Panc1 (cell line): ENCODE measurements around the gene CEP250. TPM values are rescaled to one million over a fixed set of nuclear protein-coding genes. Genes with fewer than 3 reads are reported as not detected.

Source experiments
- ATAC-seq: fragments of 200-7000 bp; cut with Tn5 transposase; 2 replicates; pipeline ENCODE4 v1.9.1; 2020; ENCODE audit warnings: mild to moderate bottlenecking, moderate library complexity
- BruUV-seq: library from RNA; stranded (reverse); fragments of 400-500 nt; replicated peaks from 2 replicates; lab custom pipeline; 2021; lab: Mats Ljungman, UMichigan
- CTCF ChIA-PET: fragments of 300-600 bp; sonication (Branson Sonifier 250); formaldehyde crosslinking; loops from one replicate; lab custom pipeline; 2022; ENCODE audit warnings: antibody characterized with exemption; lab: Charles Lee
- POLR2A ChIA-PET: fragments of 300-600 bp; sonication (Branson Sonifier 250); formaldehyde crosslinking; loops from one replicate; lab custom pipeline; 2022; ENCODE audit warnings: antibody characterized with exemption; lab: Charles Lee
- DNase-seq: peaks from one replicate; pipeline ENCODE4 v3.0.0-alpha.2; 2010; ENCODE audit warnings: low read depth, low spot score
- H3K27ac ChIP-seq: 2 replicates; pipeline ENCODE4 v1.5.1; 2011; ENCODE audit warnings: mild to moderate bottlenecking, low read length, inconsistent platforms
- H3K27me3 ChIP-seq: fragments of 200-500 bp; sonication (Bioruptor generic); 2 replicates; pipeline ENCODE4 v1.6.0; 2014; ENCODE audit warnings: low read length, inconsistent platforms; ENCODE audit not compliant: control insufficient read depth, insufficient read depth
- H3K36me3 ChIP-seq: fragments of 200-500 bp; sonication (Bioruptor generic); 2 replicates; pipeline ENCODE4 v1.5.1; 2014; ENCODE audit warnings: inconsistent platforms, mild to moderate bottlenecking, low read length, moderate library complexity; ENCODE audit not compliant: control insufficient read depth, insufficient read depth
- H3K4me1 ChIP-seq: 2 replicates; pipeline ENCODE4 v1.5.1; 2011; ENCODE audit warnings: inconsistent platforms, mild to moderate bottlenecking, low read length, moderate library complexity; ENCODE audit not compliant: control insufficient read depth, insufficient read depth
- H3K4me3 ChIP-seq, 2 experiments: 2 replicates each; pipeline ENCODE4 v1.5.1; 2011 to 2012; ENCODE audit warnings: low read depth in 2 of 2, low read length in 2 of 2, mild to moderate bottlenecking in 2 of 2, inconsistent platforms in 1 of 2, moderate library complexity in 1 of 2
- H3K9me3 ChIP-seq: fragments of 200-500 bp; sonication (Bioruptor generic); 2 replicates; pipeline ENCODE4 v1.5.1; 2014; ENCODE audit warnings: low read depth, mild to moderate bottlenecking, inconsistent platforms, low read length, moderate library complexity; ENCODE audit not compliant: control insufficient read depth, insufficient read depth
- POLR2AphosphoS5 ChIP-seq: IDR thresholded peaks from 2 replicates; pipeline ENCODE4 v1.6.1; 2012; ENCODE audit warnings: mild to moderate bottlenecking, low read depth, low read length, moderate library complexity
- SIN3A ChIP-seq: IDR thresholded peaks from 2 replicates; pipeline ENCODE4 v1.6.1; 2012; ENCODE audit warnings: low read depth, mild to moderate bottlenecking, low read length, moderate library complexity, borderline replicate concordance; ENCODE audit not compliant: insufficient read depth
- TCF7L2 ChIP-seq: IDR thresholded peaks from 2 replicates; pipeline ENCODE4 v1.6.1; 2011; ENCODE audit warnings: mild to moderate bottlenecking, low read depth, low read length, inconsistent platforms
- in situ Hi-C: cut with HindIII; loops from 2 replicates; pipeline ENCODE4 v1.10.0; 2016; ENCODE audit warnings: low sequenced_read_pairs, low pct_unique_long_range_greater_than_20kb
- intact Hi-C: fragments of 100-400 bp; cut with micrococcal nuclease; formaldehyde crosslinking; loops from one replicate; pipeline ENCODE4 v1.10.0; 2022; ENCODE audit not compliant: unreplicated experiment
- total RNA-seq: library from RNA; stranded (reverse); gene quantifications from one replicate; pipeline ENCODE4 v1.2.1, GENCODE V29; 2021; ENCODE audit not compliant: unreplicated experiment
- TF ChIP-seq, protein P1 (sequence below), 2 experiments: IDR thresholded peaks; 2 replicates each; pipeline ENCODE4 v1.6.1; 2011 to 2012; ENCODE audit warnings: low read depth in 2 of 2, control low read depth in 1 of 2, low read length in 1 of 2, mild to moderate bottlenecking in 1 of 2, moderate library complexity in 1 of 2; ENCODE audit not compliant: insufficient read depth in 1 of 2
- TF ChIP-seq, protein P2 (sequence below): fragments of 450-650 bp; IDR thresholded peaks from 2 replicates; pipeline ENCODE4 v1.5.1; 2017; ENCODE audit warnings: mild to moderate bottlenecking

CEP250 gene
- total RNA-seq, 1 experiment from 2014 or later = 82.5 TPM

DNA sequence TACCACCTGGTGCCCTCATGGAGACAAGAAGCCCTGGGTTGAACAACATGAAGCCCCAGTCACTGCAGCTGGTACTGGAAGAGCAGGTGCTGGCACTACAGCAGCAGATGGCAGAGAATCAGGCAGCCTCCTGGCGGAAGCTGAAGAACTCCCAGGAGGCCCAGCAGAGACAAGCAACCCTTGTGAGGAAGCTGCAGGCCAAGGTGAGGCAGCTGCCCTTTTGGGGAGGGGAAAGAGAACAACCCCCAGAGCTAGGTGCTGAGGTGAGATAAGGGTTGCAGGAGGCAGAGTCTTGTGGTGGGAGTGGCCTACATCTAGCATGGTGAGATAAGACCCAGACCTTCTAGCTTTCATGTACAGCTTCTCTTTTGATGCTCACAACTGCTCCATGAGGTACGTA lies 7.0 kb downstream of the CEP250 start:
- H3K9me3 ChIP-seq = no peaks in the 10 kb centered on the region
- no peak for TF ChIP-seq SIN3A
- TF ChIP-seq, protein P1, sequence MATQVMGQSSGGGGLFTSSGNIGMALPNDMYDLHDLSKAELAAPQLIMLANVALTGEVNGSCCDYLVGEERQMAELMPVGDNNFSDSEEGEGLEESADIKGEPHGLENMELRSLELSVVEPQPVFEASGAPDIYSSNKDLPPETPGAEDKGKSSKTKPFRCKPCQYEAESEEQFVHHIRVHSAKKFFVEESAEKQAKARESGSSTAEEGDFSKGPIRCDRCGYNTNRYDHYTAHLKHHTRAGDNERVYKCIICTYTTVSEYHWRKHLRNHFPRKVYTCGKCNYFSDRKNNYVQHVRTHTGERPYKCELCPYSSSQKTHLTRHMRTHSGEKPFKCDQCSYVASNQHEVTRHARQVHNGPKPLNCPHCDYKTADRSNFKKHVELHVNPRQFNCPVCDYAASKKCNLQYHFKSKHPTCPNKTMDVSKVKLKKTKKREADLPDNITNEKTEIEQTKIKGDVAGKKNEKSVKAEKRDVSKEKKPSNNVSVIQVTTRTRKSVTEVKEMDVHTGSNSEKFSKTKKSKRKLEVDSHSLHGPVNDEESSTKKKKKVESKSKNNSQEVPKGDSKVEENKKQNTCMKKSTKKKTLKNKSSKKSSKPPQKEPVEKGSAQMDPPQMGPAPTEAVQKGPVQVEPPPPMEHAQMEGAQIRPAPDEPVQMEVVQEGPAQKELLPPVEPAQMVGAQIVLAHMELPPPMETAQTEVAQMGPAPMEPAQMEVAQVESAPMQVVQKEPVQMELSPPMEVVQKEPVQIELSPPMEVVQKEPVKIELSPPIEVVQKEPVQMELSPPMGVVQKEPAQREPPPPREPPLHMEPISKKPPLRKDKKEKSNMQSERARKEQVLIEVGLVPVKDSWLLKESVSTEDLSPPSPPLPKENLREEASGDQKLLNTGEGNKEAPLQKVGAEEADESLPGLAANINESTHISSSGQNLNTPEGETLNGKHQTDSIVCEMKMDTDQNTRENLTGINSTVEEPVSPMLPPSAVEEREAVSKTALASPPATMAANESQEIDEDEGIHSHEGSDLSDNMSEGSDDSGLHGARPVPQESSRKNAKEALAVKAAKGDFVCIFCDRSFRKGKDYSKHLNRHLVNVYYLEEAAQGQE (IDR thresholded peaks at IDR 0.05; ENCODE audit: insufficient read depth in 1 of 2, low read depth in 2 of 2, low read length in 1 of 2) = no peak
- no peak for TF ChIP-seq POLR2AphosphoS5
- TF ChIP-seq TCF7L2 = no peak
- TF ChIP-seq, protein P2, sequence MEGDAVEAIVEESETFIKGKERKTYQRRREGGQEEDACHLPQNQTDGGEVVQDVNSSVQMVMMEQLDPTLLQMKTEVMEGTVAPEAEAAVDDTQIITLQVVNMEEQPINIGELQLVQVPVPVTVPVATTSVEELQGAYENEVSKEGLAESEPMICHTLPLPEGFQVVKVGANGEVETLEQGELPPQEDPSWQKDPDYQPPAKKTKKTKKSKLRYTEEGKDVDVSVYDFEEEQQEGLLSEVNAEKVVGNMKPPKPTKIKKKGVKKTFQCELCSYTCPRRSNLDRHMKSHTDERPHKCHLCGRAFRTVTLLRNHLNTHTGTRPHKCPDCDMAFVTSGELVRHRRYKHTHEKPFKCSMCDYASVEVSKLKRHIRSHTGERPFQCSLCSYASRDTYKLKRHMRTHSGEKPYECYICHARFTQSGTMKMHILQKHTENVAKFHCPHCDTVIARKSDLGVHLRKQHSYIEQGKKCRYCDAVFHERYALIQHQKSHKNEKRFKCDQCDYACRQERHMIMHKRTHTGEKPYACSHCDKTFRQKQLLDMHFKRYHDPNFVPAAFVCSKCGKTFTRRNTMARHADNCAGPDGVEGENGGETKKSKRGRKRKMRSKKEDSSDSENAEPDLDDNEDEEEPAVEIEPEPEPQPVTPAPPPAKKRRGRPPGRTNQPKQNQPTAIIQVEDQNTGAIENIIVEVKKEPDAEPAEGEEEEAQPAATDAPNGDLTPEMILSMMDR = no peak
- intact Hi-C loops = no loop called here
- no peak overlapping the region for H3K27ac ChIP-seq
- H3K27me3 ChIP-seq = no peaks in the 10 kb centered on the region
- peaks cover 9% of the 10 kb centered on the region for H3K4me1 ChIP-seq
- no peak for ATAC-seq
- H3K36me3 ChIP-seq = peaks cover 5% of the 10 kb centered on the region; the same call in 1 of the 2 replicates
- DNase-seq = no peak
- ChIA-PET POLR2A (interaction anchor here (0.5 kb wide), 2 partner anchors 249 to 1977 kb away, joined by 3 to 6 read pairs; no protein-coding TSS in a partner anchor), CTCF (no interaction called here)
- BruUV-seq = no TSS peak
- H3K4me3 ChIP-seq = no peak overlapping the region
- in situ Hi-C loops = no loop called here

DNA sequence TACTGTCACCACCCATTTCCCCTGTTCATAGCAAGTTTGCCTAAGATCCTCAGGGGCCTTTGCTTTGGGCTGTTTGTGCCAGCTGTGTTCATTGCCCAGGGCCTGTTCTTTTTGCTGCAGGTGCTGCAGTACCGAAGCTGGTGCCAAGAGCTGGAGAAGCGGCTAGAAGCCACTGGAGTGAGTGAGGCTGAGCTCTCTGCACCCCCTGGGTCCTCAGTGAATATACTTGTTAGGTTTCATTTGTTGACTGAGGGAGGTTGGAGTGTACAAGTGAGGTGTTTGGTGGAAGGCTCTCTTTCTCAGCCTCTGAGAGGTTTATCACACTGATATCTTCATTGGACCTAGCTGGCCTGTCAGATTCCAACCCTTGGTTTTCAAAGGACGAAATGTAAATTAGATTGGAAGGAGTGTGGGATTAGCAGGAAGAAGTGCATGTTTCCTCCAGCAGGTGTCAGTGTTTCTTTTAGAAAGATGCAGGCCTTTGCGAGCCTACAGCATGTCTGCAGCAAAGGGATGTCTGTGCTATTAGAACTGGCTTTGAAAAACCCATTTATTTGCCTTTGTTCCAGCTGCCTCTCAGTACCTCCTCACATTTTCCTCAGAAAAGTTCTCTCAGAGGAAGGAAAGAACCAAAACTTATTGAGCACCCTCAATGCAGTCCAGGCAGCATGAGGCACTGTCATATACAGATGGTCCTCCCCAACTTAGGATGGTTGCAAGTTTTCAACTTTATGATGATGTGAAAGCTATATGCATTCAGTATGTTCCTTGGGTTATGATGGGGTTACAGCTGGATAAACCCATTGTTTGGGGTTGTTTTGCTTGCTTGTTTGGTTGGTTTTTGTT lies 8.3 kb downstream of the CEP250 start:
- peaks cover 3% of the 10 kb centered on the region; the same call in 1 of the 2 replicates for H3K4me1 ChIP-seq
- H3K36me3 ChIP-seq = peaks cover 7% of the 10 kb centered on the region; the same call in 1 of the 2 replicates
- DNase-seq = peak; percentile 45
- intact Hi-C loops (no loop called here), in situ Hi-C loops (no loop called here)
- H3K9me3 ChIP-seq = no peaks in the 10 kb centered on the region
- TF ChIP-seq, protein P2 = peak; percentile 87
- TF ChIP-seq, protein P1 (IDR thresholded peaks at IDR 0.05; ENCODE audit: insufficient read depth in 1 of 2, low read depth in 2 of 2, low read length in 1 of 2) = no peak
- BruUV-seq = no TSS peak
- CTCF ChIA-PET = interaction anchor here (0.5 to 0.8 kb wide), 4 partner anchors 47 to 373 kb away, joined by 3 to 5 read pairs (median 3); no protein-coding TSS in a partner anchor
- ATAC-seq = peak; percentile 88
- no peak overlapping the region for H3K27ac ChIP-seq
- H3K4me3 ChIP-seq = no peak overlapping the region
- H3K27me3 ChIP-seq = no peaks in the 10 kb centered on the region
- POLR2A ChIA-PET = no interaction called here
